ENCODE results near the gene EML6. TPM values are rescaled to one million over a fixed set of nuclear protein-coding genes. Genes with fewer than 3 reads are reported as not detected.
A peak's percentile ranks its signal among the peaks of the same experiment; 100 is the strongest.

Gene EML6
- total RNA-seq, result 0.26 and 1.3 TPM in 2 replicates
- polyA plus RNA-seq, result 0.24 and 0.34 TPM in 2 replicates
- 0.23 and 0.38 TPM in 2 replicates for polyA plus RNA-seq (2012)
- polyA minus RNA-seq (ENCODE audit: low replicate concordance), result not detected in 2 replicates

- Histone ChIP-seq H4K20me1 (ENCODE audit: control insufficient read depth, extremely low read depth, insufficient read depth, low read length) (no peaks in the 10 kb centered on the region), H3K4me3 (replicated peaks in 1 of 4; ENCODE audit: control extremely low read depth in 1 of 4, insufficient read depth in 1 of 4, low read depth in 3 of 4, low read length in 4 of 4) (peak within 1 kb of the TSS; percentile 70 to 92 (median 81)), H3K36me3 (ENCODE audit: control insufficient read depth, insufficient read depth, low read length) (no peaks in the 10 kb centered on the region), H3K4me1 (ENCODE audit: control insufficient read depth, extremely low read depth, insufficient read depth, low read length) (peaks cover 4% of the 10 kb centered on the region), H3K27ac (ENCODE audit: insufficient read depth, low read length) (peak within 1 kb of the TSS; percentile 82), H3K79me2 (ENCODE audit: control insufficient read depth, insufficient read depth, low read length) (no peaks in the 10 kb centered on the region), H3K4me2 (ENCODE audit: extremely low read depth, insufficient read depth, low read length) (peak within 1 kb of the TSS; percentile 99), H2AFZ (ENCODE audit: low read length) (peak within 1 kb of the TSS; percentile 87), H3K9ac (ENCODE audit: insufficient read depth, low read length) (peak within 1 kb of the TSS; percentile 76), H3K27me3 (ENCODE audit: control insufficient read depth, insufficient read depth, low read length) (peaks cover 2% of the 10 kb centered on the region), H3K9me3 (ENCODE audit: control insufficient read depth, insufficient read depth, low read depth, low read length) (no peaks in the 10 kb centered on the region)
- TF ChIP-seq CTCF (conservative IDR thresholded peaks at IDR 0.05 in 1 of 2, IDR thresholded peaks at IDR 0.05 in 1 of 2; ENCODE audit: low read depth in 1 of 2, low read length in 2 of 2), result peak in 1 of 2 donors; percentile 16
- no peak for TF ChIP-seq EZH2 (IDR thresholded peaks at IDR 0.05; ENCODE audit: low read length, missing control alignments)
- DNase-seq (ENCODE audit: low read depth in 2 of 2), result peak; percentile 97 to 99
Measured at GRCh38 chr2:54723131-54723995, at the start of gene EML6. TSS of gene EML6 (plus strand) at chr2:54723662. CDS start at chr2:54725062, 1,400 bp downstream.

GRCh38 chr2:54675281-54675680 is 48.2 kb upstream of the EML6 start:
- H3K27me3 ChIP-seq (ENCODE audit: control insufficient read depth, insufficient read depth, low read length), result no peaks in the 10 kb centered on the region
- H3K4me1 ChIP-seq (ENCODE audit: control insufficient read depth, extremely low read depth, insufficient read depth, low read length), result peaks cover 17% of the 10 kb centered on the region
- no peak for DNase-seq (ENCODE audit: low read depth in 2 of 2)
- no peak overlapping the region for H3K4me2 ChIP-seq (ENCODE audit: extremely low read depth, insufficient read depth, low read length)
- no peaks in the 10 kb centered on the region for H3K9me3 ChIP-seq (ENCODE audit: control insufficient read depth, insufficient read depth, low read depth, low read length)
- no peak overlapping the region for H3K9ac ChIP-seq (ENCODE audit: insufficient read depth, low read length)
- H2AFZ ChIP-seq (ENCODE audit: low read length), result no peak overlapping the region
- H3K36me3 ChIP-seq (ENCODE audit: control insufficient read depth, insufficient read depth, low read length), result peaks cover 4% of the 10 kb centered on the region
- no peak overlapping the region for H3K27ac ChIP-seq (ENCODE audit: insufficient read depth, low read length)
- no peak overlapping the region for H3K4me3 ChIP-seq (replicated peaks in 1 of 4; ENCODE audit: control extremely low read depth in 1 of 4, insufficient read depth in 1 of 4, low read depth in 3 of 4, low read length in 4 of 4)
- H4K20me1 ChIP-seq (ENCODE audit: control insufficient read depth, extremely low read depth, insufficient read depth, low read length), result no peaks in the 10 kb centered on the region
- H3K79me2 ChIP-seq (ENCODE audit: control insufficient read depth, insufficient read depth, low read length), result no peaks in the 10 kb centered on the region
- TF ChIP-seq CTCF (conservative IDR thresholded peaks at IDR 0.05 in 1 of 2, IDR thresholded peaks at IDR 0.05 in 1 of 2; ENCODE audit: low read depth in 1 of 2, low read length in 2 of 2) (no peak), EZH2 (IDR thresholded peaks at IDR 0.05; ENCODE audit: low read length, missing control alignments) (no peak)

GRCh38 chr2:54675738-54676137 is 47.7 kb upstream of the EML6 start:
- no peak overlapping the region for H3K4me3 ChIP-seq (replicated peaks in 1 of 4; ENCODE audit: control extremely low read depth in 1 of 4, insufficient read depth in 1 of 4, low read depth in 3 of 4, low read length in 4 of 4)
- H3K4me2 ChIP-seq (ENCODE audit: extremely low read depth, insufficient read depth, low read length), result no peak overlapping the region
- H4K20me1 ChIP-seq (ENCODE audit: control insufficient read depth, extremely low read depth, insufficient read depth, low read length), result no peaks in the 10 kb centered on the region
- H3K4me1 ChIP-seq (ENCODE audit: control insufficient read depth, extremely low read depth, insufficient read depth, low read length), result peaks cover 17% of the 10 kb centered on the region
- H3K9me3 ChIP-seq (ENCODE audit: control insufficient read depth, insufficient read depth, low read depth, low read length), result no peaks in the 10 kb centered on the region
- H2AFZ ChIP-seq (ENCODE audit: low read length), result no peak overlapping the region
- DNase-seq (ENCODE audit: low read depth in 2 of 2), result no peak
- TF ChIP-seq EZH2 (IDR thresholded peaks at IDR 0.05; ENCODE audit: low read length, missing control alignments) (no peak), CTCF (conservative IDR thresholded peaks at IDR 0.05 in 1 of 2, IDR thresholded peaks at IDR 0.05 in 1 of 2; ENCODE audit: low read depth in 1 of 2, low read length in 2 of 2) (no peak)
- H3K79me2 ChIP-seq (ENCODE audit: control insufficient read depth, insufficient read depth, low read length), result no peaks in the 10 kb centered on the region
- H3K9ac ChIP-seq (ENCODE audit: insufficient read depth, low read length), result no peak overlapping the region
- H3K27ac ChIP-seq (ENCODE audit: insufficient read depth, low read length), result no peak overlapping the region
- peaks cover 2% of the 10 kb centered on the region for H3K36me3 ChIP-seq (ENCODE audit: control insufficient read depth, insufficient read depth, low read length)
- no peaks in the 10 kb centered on the region for H3K27me3 ChIP-seq (ENCODE audit: control insufficient read depth, insufficient read depth, low read length)

All from fibroblast of lung (primary cell).